ENCODE results near the gene SOS2.

Gene SOS2

GRCh38 chr14:50242566-50243310, 11.4 kb upstream of the SOS2 start:
- H3K18ac ChIP-seq (ENCODE audit: low read length), result no peak overlapping the region
- peaks cover 0 to 23% of the 10 kb centered on the region in 2 donors for H3K36me3 ChIP-seq (replicated peaks in 1 of 2; ENCODE audit: control insufficient read depth in 2 of 2, insufficient read depth in 2 of 2, low read length in 2 of 2)
- H3K14ac ChIP-seq (ENCODE audit: low read length), result no peak overlapping the region
- no peak overlapping the region for H3K4ac ChIP-seq (ENCODE audit: low read length)
- H4K91ac ChIP-seq (ENCODE audit: low read depth, low read length, poor library complexity), result no peak overlapping the region
- no peak overlapping the region for H2BK15ac ChIP-seq (ENCODE audit: low read length)
- H4K8ac ChIP-seq (ENCODE audit: low read depth, low read length), result no peak overlapping the region
- H2AFZ ChIP-seq (ENCODE audit: low read length), result no peak overlapping the region
- H3K27me3 ChIP-seq (ENCODE audit: control insufficient read depth in 3 of 3, insufficient read depth in 3 of 3, low read depth in 1 of 3, low read length in 3 of 3), result no peaks in the 10 kb centered on the region
- DNase-seq (ENCODE audit: low spot score), result no peak
- H2AK5ac ChIP-seq (ENCODE audit: low read depth, low read length), result no peak overlapping the region
- no peak overlapping the region for H3K23ac ChIP-seq (ENCODE audit: low read depth, low read length, poor library complexity)
- no CpG with 5 or more reads among the region's 5 CpGs for WGBS, 2 donors (ENCODE audit: extremely low coverage in 2 of 2, insufficient read length in 2 of 2, insufficient replicate concordance in 1 of 2)
- H3K27ac ChIP-seq (replicated peaks; ENCODE audit: low read length), result no peak overlapping the region
- H2BK120ac ChIP-seq (ENCODE audit: low read depth, low read length), result no peak overlapping the region
- H3K9ac ChIP-seq (ENCODE audit: low read depth, low read length, poor library complexity), result no peak overlapping the region
- no peaks in the 10 kb centered on the region for H3K79me1 ChIP-seq (ENCODE audit: low read depth, low read length)
- no peak overlapping the region for H3K4me3 ChIP-seq (ENCODE audit: low read length in 2 of 2)
- no peak overlapping the region for H3K4me2 ChIP-seq (ENCODE audit: insufficient read depth, low read length, poor library complexity, severe bottlenecking)
- H3K9me3 ChIP-seq (replicated peaks in 1 of 2; ENCODE audit: control insufficient read depth in 2 of 2, insufficient read depth in 1 of 2, low read depth in 1 of 2, low read length in 2 of 2), result no peaks in the 10 kb centered on the region
- no peak overlapping the region for H2BK5ac ChIP-seq (ENCODE audit: low read length)
- no peak overlapping the region for H2BK12ac ChIP-seq (ENCODE audit: low read length)
- H3K4me1 ChIP-seq (ENCODE audit: control insufficient read depth in 2 of 2, insufficient read depth in 1 of 2, low read depth in 1 of 2, low read length in 2 of 2), result no peaks in the 10 kb centered on the region

- no peak overlapping the region for H3K23ac ChIP-seq (ENCODE audit: low read depth, low read length, poor library complexity)
- no peak for DNase-seq (ENCODE audit: low spot score)
- H2BK15ac ChIP-seq (ENCODE audit: low read length), result no peak overlapping the region
- H3K18ac ChIP-seq (ENCODE audit: low read length), result no peak overlapping the region
- H2AFZ ChIP-seq (ENCODE audit: low read length), result no peak overlapping the region
- H3K36me3 ChIP-seq (replicated peaks in 1 of 2; ENCODE audit: control insufficient read depth in 2 of 2, insufficient read depth in 2 of 2, low read length in 2 of 2), result peaks cover 0 to 23% of the 10 kb centered on the region in 2 donors
- H3K14ac ChIP-seq (ENCODE audit: low read length), result no peak overlapping the region
- no peak overlapping the region for H2BK12ac ChIP-seq (ENCODE audit: low read length)
- no peaks in the 10 kb centered on the region for H3K9me3 ChIP-seq (replicated peaks in 1 of 2; ENCODE audit: control insufficient read depth in 2 of 2, insufficient read depth in 1 of 2, low read depth in 1 of 2, low read length in 2 of 2)
- no peak overlapping the region for H2AK5ac ChIP-seq (ENCODE audit: low read depth, low read length)
- H3K9ac ChIP-seq (ENCODE audit: low read depth, low read length, poor library complexity), result no peak overlapping the region
- WGBS, 2 donors (ENCODE audit: extremely low coverage in 2 of 2, insufficient read length in 2 of 2, insufficient replicate concordance in 1 of 2), result no CpG with 5 or more reads among the region's 1 CpG
- no peak overlapping the region for H3K4me2 ChIP-seq (ENCODE audit: insufficient read depth, low read length, poor library complexity, severe bottlenecking)
- no peak overlapping the region for H3K27ac ChIP-seq (replicated peaks; ENCODE audit: low read length)
- no peaks in the 10 kb centered on the region for H3K4me1 ChIP-seq (ENCODE audit: control insufficient read depth in 2 of 2, insufficient read depth in 1 of 2, low read depth in 1 of 2, low read length in 2 of 2)
- H4K91ac ChIP-seq (ENCODE audit: low read depth, low read length, poor library complexity), result no peak overlapping the region
- no peak overlapping the region for H3K4ac ChIP-seq (ENCODE audit: low read length)
- H3K27me3 ChIP-seq (ENCODE audit: control insufficient read depth in 3 of 3, insufficient read depth in 3 of 3, low read depth in 1 of 3, low read length in 3 of 3), result no peaks in the 10 kb centered on the region
- H2BK5ac ChIP-seq (ENCODE audit: low read length), result no peak overlapping the region
- H2BK120ac ChIP-seq (ENCODE audit: low read depth, low read length), result no peak overlapping the region
- H4K8ac ChIP-seq (ENCODE audit: low read depth, low read length), result no peak overlapping the region
- H3K79me1 ChIP-seq (ENCODE audit: low read depth, low read length), result no peaks in the 10 kb centered on the region
- H3K4me3 ChIP-seq (ENCODE audit: low read length in 2 of 2), result no peak overlapping the region
Measured at GRCh38 chr14:50242096-50242495, 10.7 kb upstream of the SOS2 start.

GRCh38 chr14:50237427-50237826, 6.0 kb upstream of the SOS2 start:
- no peak overlapping the region for H4K8ac ChIP-seq (ENCODE audit: low read depth, low read length)
- no peak overlapping the region for H3K4ac ChIP-seq (ENCODE audit: low read length)
- H3K4me2 ChIP-seq (ENCODE audit: insufficient read depth, low read length, poor library complexity, severe bottlenecking), result no peak overlapping the region
- no peak overlapping the region for H3K23ac ChIP-seq (ENCODE audit: low read depth, low read length, poor library complexity)
- DNase-seq (ENCODE audit: low spot score), result no peak
- H3K9me3 ChIP-seq (replicated peaks in 1 of 2; ENCODE audit: control insufficient read depth in 2 of 2, insufficient read depth in 1 of 2, low read depth in 1 of 2, low read length in 2 of 2), result no peaks in the 10 kb centered on the region
- H3K4me3 ChIP-seq (ENCODE audit: low read length in 2 of 2), result no peak overlapping the region
- no peak overlapping the region for H2BK120ac ChIP-seq (ENCODE audit: low read depth, low read length)
- H3K79me1 ChIP-seq (ENCODE audit: low read depth, low read length), result peaks cover 2% of the 10 kb centered on the region
- peaks cover 0 to under 1% of the 10 kb centered on the region in 2 donors for H3K4me1 ChIP-seq (ENCODE audit: control insufficient read depth in 2 of 2, insufficient read depth in 1 of 2, low read depth in 1 of 2, low read length in 2 of 2)
- no peak overlapping the region for H3K27ac ChIP-seq (replicated peaks; ENCODE audit: low read length)
- no peak overlapping the region for H2BK12ac ChIP-seq (ENCODE audit: low read length)
- WGBS, 2 donors (ENCODE audit: extremely low coverage in 2 of 2, insufficient read length in 2 of 2, insufficient replicate concordance in 1 of 2), result no CpG with 5 or more reads among the region's 3 CpGs
- H2AK5ac ChIP-seq (ENCODE audit: low read depth, low read length), result no peak overlapping the region
- no peak overlapping the region for H3K14ac ChIP-seq (ENCODE audit: low read length)
- H2AFZ ChIP-seq (ENCODE audit: low read length), result no peak overlapping the region
- H2BK5ac ChIP-seq (ENCODE audit: low read length), result no peak overlapping the region
- no peak overlapping the region for H3K9ac ChIP-seq (ENCODE audit: low read depth, low read length, poor library complexity)
- no peak overlapping the region for H3K18ac ChIP-seq (ENCODE audit: low read length)
- H2BK15ac ChIP-seq (ENCODE audit: low read length), result no peak overlapping the region
- H3K36me3 ChIP-seq (replicated peaks in 1 of 2; ENCODE audit: control insufficient read depth in 2 of 2, insufficient read depth in 2 of 2, low read length in 2 of 2), result no peaks in the 10 kb centered on the region
- no peak overlapping the region for H4K91ac ChIP-seq (ENCODE audit: low read depth, low read length, poor library complexity)
- H3K27me3 ChIP-seq (ENCODE audit: control insufficient read depth in 3 of 3, insufficient read depth in 3 of 3, low read depth in 1 of 3, low read length in 3 of 3), result no peaks in the 10 kb centered on the region

GRCh38 chr14:50233951-50234250, 2.5 kb upstream of the SOS2 start:
- Histone ChIP-seq H3K36me3 (replicated peaks in 1 of 2; ENCODE audit: control insufficient read depth in 2 of 2, insufficient read depth in 2 of 2, low read length in 2 of 2) (no peaks in the 10 kb centered on the region), H3K27ac (replicated peaks; ENCODE audit: low read length) (no peak overlapping the region), H2BK5ac (ENCODE audit: low read length) (no peak overlapping the region), H2BK12ac (ENCODE audit: low read length) (no peak overlapping the region), H3K9me3 (replicated peaks in 1 of 2; ENCODE audit: control insufficient read depth in 2 of 2, insufficient read depth in 1 of 2, low read depth in 1 of 2, low read length in 2 of 2) (peaks cover 0 to under 1% of the 10 kb centered on the region in 2 donors), H3K23ac (ENCODE audit: low read depth, low read length, poor library complexity) (no peak overlapping the region), H2BK15ac (ENCODE audit: low read length) (no peak overlapping the region), H2AK5ac (ENCODE audit: low read depth, low read length) (no peak overlapping the region), H3K9ac (ENCODE audit: low read depth, low read length, poor library complexity) (no peak overlapping the region), H4K91ac (ENCODE audit: low read depth, low read length, poor library complexity) (no peak overlapping the region), H3K27me3 (ENCODE audit: control insufficient read depth in 3 of 3, insufficient read depth in 3 of 3, low read depth in 1 of 3, low read length in 3 of 3) (no peaks in the 10 kb centered on the region), H3K4me2 (ENCODE audit: insufficient read depth, low read length, poor library complexity, severe bottlenecking) (no peak overlapping the region), H3K4me3 (ENCODE audit: low read length in 2 of 2) (no peak overlapping the region), H3K4me1 (ENCODE audit: control insufficient read depth in 2 of 2, insufficient read depth in 1 of 2, low read depth in 1 of 2, low read length in 2 of 2) (peaks cover 2 to 4% of the 10 kb centered on the region in 2 donors), H3K4ac (ENCODE audit: low read length) (no peak overlapping the region), H3K14ac (ENCODE audit: low read length) (no peak overlapping the region), H3K79me1 (ENCODE audit: low read depth, low read length) (peaks cover 2% of the 10 kb centered on the region), H2AFZ (ENCODE audit: low read length) (no peak overlapping the region), H2BK120ac (ENCODE audit: low read depth, low read length) (no peak overlapping the region), H3K18ac (ENCODE audit: low read length) (no peak overlapping the region), H4K8ac (ENCODE audit: low read depth, low read length) (no peak overlapping the region)
- no peak for DNase-seq (ENCODE audit: low spot score)
- WGBS, 2 donors (ENCODE audit: extremely low coverage in 2 of 2, insufficient read length in 2 of 2, insufficient replicate concordance in 1 of 2), result no CpG with 5 or more reads among the region's 4 CpGs

Measured in neuronal stem cell (in vitro differentiated cells).